Progenitor cell of endocrine pancreas (in vitro differentiated cells): ENCODE results near the gene ANKS1A. TPM values are rescaled to one million over a fixed set of nuclear protein-coding genes. Genes with fewer than 3 reads are reported as not detected.

Source experiments
- DNase-seq: peaks from one replicate; pipeline ENCODE4 v3.0.0; 2021; ENCODE audit warnings: low spot score; ENCODE audit not compliant: unreplicated experiment
- H3K27ac Mint-ChIP-seq: 2 replicates; pipeline ENCODE4 v1.8.0; 2021; ENCODE audit warnings: mild to moderate bottlenecking, moderate library complexity, mixed read lengths
- H3K27me3 Mint-ChIP-seq: 2 replicates; pipeline ENCODE4 v1.8.0; 2021; ENCODE audit warnings: mixed read lengths
- H3K36me3 Mint-ChIP-seq: 2 replicates; pipeline ENCODE4 v1.8.0; 2022; ENCODE audit warnings: mixed read lengths; ENCODE audit not compliant: insufficient read depth
- H3K4me1 Mint-ChIP-seq: 2 replicates; pipeline ENCODE4 v1.8.0; 2021; ENCODE audit warnings: low read depth, mixed read lengths
- H3K4me3 Mint-ChIP-seq: 2 replicates; pipeline ENCODE4 v1.8.0; 2021; ENCODE audit warnings: low read depth, mild to moderate bottlenecking, moderate library complexity, mixed read lengths
- H3K9me3 Mint-ChIP-seq: 2 replicates; pipeline ENCODE4 v1.8.0; 2021; ENCODE audit warnings: low read depth, mixed read lengths
- total RNA-seq: library from RNA; stranded (reverse); gene quantifications from 2 replicates; pipeline ENCODE4 v1.2.1, GENCODE V29; 2021
- TF ChIP-seq, protein P1 (sequence below): fragments of 200-600 bp; sonication (generic); IDR thresholded peaks from one replicate; pipeline ENCODE4 v1.5.0; 2021; ENCODE audit warnings: antibody characterized with exemption, mild to moderate bottlenecking; ENCODE audit not compliant: unreplicated experiment

Gene ANKS1A
- total RNA-seq, 1 donor from 2014 or later, result 36.4 TPM

DNA sequence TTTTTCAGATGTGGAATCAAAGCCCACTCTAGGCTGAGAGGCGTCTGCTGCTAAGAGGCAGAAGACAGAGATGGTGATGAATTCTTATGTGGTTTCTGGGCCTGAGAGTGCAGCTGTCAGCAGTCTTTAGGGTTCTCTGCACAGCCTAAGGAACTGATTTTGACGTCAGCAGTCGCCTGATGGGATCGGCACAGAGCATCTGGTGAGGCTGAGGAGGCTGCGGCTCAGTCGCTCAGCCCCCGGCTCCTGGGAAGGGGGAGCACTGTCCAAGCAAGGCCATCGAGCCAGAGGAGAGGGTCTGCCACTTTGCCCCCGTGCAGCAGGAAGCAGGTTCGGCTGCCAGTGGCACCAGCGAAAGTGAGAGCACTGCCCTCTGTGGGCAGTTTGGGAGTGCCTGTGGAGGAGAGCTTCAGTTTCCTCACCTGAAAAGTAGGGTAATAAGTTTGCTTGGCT lies 159.6 kb downstream of the ANKS1A start:
- no peak for DNase-seq
- Mint-ChIP-seq H3K27ac (no peak overlapping the region), H3K27me3 (no peaks in the 10 kb centered on the region), H3K36me3 (peaks cover 4% of the 10 kb centered on the region), H3K9me3 (no peaks in the 10 kb centered on the region), H3K4me3 (no peak overlapping the region), H3K4me1 (peaks cover 32% of the 10 kb centered on the region)
- TF ChIP-seq, protein P1, sequence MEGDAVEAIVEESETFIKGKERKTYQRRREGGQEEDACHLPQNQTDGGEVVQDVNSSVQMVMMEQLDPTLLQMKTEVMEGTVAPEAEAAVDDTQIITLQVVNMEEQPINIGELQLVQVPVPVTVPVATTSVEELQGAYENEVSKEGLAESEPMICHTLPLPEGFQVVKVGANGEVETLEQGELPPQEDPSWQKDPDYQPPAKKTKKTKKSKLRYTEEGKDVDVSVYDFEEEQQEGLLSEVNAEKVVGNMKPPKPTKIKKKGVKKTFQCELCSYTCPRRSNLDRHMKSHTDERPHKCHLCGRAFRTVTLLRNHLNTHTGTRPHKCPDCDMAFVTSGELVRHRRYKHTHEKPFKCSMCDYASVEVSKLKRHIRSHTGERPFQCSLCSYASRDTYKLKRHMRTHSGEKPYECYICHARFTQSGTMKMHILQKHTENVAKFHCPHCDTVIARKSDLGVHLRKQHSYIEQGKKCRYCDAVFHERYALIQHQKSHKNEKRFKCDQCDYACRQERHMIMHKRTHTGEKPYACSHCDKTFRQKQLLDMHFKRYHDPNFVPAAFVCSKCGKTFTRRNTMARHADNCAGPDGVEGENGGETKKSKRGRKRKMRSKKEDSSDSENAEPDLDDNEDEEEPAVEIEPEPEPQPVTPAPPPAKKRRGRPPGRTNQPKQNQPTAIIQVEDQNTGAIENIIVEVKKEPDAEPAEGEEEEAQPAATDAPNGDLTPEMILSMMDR, result no peak

DNA sequence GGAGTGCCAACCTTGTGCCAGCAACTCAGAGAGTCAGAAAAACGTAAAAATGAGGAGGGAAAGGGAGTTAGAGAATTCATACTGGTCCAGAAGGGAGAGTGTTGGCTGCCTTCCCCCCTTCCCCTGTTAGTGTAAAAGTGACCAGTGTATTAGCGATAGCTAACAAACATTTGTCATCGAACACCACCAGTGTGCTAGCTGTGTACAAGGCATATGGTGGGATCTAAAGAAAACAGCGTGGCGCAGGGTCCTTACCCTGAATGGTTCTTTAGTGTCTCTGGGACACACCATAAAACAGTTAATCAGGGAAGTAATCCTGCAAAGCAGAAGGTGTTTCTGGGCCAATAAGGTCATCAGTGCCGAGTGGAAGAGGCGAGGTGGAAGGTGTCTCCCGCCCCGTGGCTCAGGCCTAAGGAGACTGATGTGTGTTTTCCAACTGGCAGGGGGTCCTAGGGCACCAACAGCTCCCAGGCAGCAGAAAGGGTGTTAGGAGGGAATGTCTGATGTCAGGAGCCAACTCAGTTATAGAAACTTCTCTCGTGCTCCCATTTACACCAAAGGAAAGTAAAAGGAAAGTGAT lies 160.2 kb downstream of the ANKS1A start:
- TF ChIP-seq, protein P1, result no peak
- peaks cover 4% of the 10 kb centered on the region for H3K36me3 Mint-ChIP-seq
- H3K9me3 Mint-ChIP-seq, result no peaks in the 10 kb centered on the region
- no peaks in the 10 kb centered on the region for H3K27me3 Mint-ChIP-seq
- peaks cover 28% of the 10 kb centered on the region for H3K4me1 Mint-ChIP-seq
- H3K27ac Mint-ChIP-seq, result no peak overlapping the region
- DNase-seq, result no peak
- no peak overlapping the region for H3K4me3 Mint-ChIP-seq

DNA sequence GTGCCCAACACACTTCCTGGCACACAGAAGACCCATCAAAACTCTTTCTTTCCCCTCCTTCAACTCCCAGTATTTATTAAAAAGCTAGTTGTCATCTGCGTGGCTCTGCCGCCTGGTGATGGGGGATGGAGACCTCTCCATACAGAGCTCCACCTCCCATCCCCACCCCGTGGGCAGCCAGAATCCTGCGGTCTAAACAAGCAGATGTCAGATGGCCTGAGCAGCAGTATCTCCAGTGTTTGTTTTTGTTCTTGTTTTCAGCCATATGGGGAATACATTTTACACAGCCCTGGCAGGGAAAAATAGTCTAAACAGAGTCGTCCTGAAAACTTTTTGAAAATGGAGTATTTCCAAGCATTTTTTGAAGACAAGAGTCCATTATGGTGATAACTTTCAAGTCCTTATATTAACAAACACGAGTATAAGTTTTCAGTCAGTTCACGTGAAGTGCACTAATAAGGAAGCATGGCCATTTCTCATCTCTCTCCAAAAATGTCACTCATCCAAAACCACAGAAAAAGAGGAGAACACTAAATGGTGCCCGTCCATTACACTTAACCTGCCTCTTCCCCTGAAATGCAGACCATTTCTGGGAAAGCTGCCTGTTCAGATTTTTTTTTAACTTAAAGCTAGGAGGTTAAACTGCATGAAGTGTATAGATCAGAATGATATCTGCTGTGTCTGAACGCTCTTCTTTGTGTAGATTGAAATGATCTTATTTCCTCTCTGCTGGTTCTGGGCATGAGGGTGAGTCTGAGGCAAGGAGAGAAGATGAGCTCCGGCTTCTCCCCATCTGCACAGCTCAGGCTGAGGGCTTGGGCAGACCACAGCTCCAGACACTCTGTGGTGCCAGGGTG lies 161.1 kb downstream of the ANKS1A start:
- DNase-seq, result no peak
- H3K9me3 Mint-ChIP-seq, result no peaks in the 10 kb centered on the region
- H3K4me1 Mint-ChIP-seq, result peaks cover 20% of the 10 kb centered on the region
- H3K27me3 Mint-ChIP-seq, result no peaks in the 10 kb centered on the region
- peaks cover 4% of the 10 kb centered on the region for H3K36me3 Mint-ChIP-seq
- H3K27ac Mint-ChIP-seq, result no peak overlapping the region
- no peak overlapping the region for H3K4me3 Mint-ChIP-seq
- TF ChIP-seq, protein P1, result no peak

DNA sequence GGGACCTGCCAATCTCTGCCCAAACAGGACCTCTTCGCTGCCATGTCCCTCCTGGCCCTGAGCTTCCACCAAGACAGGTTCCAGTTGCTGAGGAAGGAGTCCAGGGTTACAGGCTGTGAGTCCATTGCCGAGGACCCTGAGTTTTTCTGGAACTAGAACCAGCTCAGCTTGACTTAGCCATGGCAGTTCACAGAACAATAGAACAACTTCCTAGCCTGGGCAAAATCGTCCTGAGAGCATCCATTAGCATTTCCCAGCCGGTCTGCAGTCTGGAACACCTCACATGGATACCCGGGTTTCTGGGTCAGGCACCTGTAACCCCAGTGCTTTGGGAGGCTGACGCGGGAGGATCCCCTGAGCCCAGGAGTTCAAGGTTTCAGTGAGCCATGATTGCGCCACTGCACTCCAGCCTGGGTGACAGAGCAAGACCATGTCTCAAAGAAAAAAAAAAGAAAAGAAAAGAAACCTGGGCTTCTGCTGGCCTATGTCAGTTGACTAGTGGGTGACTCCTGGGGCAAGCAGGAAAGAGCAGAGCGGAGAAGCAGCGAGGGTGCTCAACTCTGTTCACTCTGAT lies 161.8 kb downstream of the ANKS1A start:
- Mint-ChIP-seq H3K27ac (no peak overlapping the region), H3K36me3 (peaks cover 5% of the 10 kb centered on the region), H3K4me1 (peaks cover 14% of the 10 kb centered on the region), H3K4me3 (no peak overlapping the region), H3K9me3 (no peaks in the 10 kb centered on the region), H3K27me3 (no peaks in the 10 kb centered on the region)
- no peak for DNase-seq
- TF ChIP-seq, protein P1, result no peak

DNA sequence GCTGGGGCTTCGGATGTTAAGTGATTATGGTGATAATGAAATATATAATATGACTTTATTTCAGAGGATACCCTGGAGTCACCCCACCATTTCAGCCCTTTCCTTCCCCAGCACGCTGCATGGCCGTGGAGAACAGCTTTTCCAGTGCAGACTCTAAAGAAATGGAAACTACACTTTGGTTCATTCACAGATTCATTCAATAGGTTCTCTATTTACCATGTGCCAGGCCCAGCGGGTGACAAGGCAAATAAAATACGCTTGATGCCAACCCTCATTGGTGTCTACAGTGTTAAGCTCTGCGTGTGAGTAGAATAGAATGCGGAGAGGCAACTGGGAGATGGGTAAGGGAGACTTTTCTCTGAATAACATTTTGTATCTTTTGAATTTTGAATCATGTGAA lies 162.3 kb downstream of the ANKS1A start:
- TF ChIP-seq, protein P1, result no peak
- Mint-ChIP-seq H3K4me3 (no peak overlapping the region), H3K9me3 (no peaks in the 10 kb centered on the region), H3K4me1 (peaks cover 9% of the 10 kb centered on the region), H3K27me3 (no peaks in the 10 kb centered on the region), H3K27ac (no peak overlapping the region), H3K36me3 (peaks cover 5% of the 10 kb centered on the region)
- no peak for DNase-seq
